AG09309 (cell line): ENCODE data around the gene RCL1.

ENCODE experiments used
- DNase-seq: peaks from one replicate; pipeline ENCODE4 v3.0.0-alpha.2; 2010; ENCODE audit warnings: low read depth
- H3K4me3 ChIP-seq: 2 replicates; pipeline ENCODE4 v1.5.1; 2011; ENCODE audit warnings: mild to moderate bottlenecking, low read depth, low read length, moderate library complexity; ENCODE audit not compliant: control insufficient read depth
- CTCF ChIP-seq: IDR thresholded peaks from 2 replicates; pipeline ENCODE4 v1.5.1; 2011; ENCODE audit warnings: mild to moderate bottlenecking, low read depth, low read length, inconsistent platforms; ENCODE audit not compliant: insufficient read depth, control insufficient read depth; ENCODE audit errors: missing control alignments

Gene RCL1

DNA sequence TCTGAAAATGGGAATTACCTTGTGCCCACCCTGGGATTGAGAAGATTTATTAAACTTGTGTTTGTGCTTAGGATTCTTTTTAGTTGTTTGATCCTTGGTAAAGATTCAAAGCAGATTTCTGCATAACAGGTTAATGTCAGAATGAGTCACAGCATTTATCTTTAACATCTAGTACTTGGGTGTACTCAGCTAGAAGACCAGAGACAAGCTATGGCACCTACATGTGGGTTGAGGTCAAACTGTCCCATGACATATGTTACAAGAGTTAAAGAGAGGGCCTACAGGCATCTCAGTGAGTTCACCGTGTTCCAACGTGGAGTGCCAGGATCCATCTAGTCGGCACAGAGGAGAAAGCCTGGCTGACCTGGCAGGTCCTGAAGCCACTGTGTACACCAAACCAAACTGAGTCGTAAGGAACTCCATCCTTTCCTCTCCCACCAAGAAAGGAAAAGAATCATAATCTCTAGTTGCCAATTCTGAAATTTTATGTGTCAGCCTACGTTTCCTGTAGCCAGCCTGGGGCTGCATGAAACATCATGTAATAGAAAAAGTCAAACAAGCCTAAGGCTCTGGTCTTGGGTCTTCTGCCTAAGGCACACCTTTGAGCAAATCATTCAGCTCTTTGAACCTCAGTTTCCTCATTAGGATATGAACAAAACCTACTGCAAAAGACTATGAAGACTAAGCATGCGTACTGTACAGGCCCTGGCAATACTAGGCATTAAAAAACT lies 73.7 kb downstream of the RCL1 start:
- TF ChIP-seq CTCF, result no peak
- no peak for DNase-seq
- no peak overlapping the region for H3K4me3 ChIP-seq

- no peak for TF ChIP-seq CTCF
- DNase-seq, result no peak
- no peak overlapping the region for H3K4me3 ChIP-seq
These were observed 80.3 kb downstream of the RCL1 start for GRCh38 chr9:4873066-4873465.

GRCh38 chr9:4875559-4875958 lies 82.8 kb downstream of the RCL1 start:
- no peak overlapping the region for H3K4me3 ChIP-seq
- no peak for DNase-seq
- TF ChIP-seq CTCF, result no peak

DNA sequence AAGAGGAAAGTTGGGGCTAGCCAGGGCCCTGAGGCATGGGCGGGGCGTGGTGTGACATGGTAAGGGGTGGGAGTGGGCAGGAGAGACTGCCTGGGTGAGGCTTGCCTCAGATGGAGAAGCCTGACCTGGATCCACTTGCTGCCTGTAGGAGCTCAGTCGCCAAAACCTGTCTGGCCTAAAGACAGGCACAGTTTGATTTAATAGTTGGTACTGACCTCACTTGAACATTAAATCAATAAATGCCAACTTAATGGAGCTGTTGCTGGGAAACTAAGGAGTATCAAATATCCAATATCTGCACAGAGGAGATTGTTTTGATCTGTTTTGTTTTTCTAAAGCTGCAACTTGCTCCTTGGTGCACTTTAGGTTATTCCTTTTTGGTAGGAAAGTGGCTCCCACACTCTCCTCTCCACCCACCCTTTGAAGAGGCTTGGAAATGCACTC lies 86.4 kb downstream of the RCL1 start:
- DNase-seq, result no peak
- TF ChIP-seq CTCF, result no peak
- H3K4me3 ChIP-seq, result no peak overlapping the region

DNA sequence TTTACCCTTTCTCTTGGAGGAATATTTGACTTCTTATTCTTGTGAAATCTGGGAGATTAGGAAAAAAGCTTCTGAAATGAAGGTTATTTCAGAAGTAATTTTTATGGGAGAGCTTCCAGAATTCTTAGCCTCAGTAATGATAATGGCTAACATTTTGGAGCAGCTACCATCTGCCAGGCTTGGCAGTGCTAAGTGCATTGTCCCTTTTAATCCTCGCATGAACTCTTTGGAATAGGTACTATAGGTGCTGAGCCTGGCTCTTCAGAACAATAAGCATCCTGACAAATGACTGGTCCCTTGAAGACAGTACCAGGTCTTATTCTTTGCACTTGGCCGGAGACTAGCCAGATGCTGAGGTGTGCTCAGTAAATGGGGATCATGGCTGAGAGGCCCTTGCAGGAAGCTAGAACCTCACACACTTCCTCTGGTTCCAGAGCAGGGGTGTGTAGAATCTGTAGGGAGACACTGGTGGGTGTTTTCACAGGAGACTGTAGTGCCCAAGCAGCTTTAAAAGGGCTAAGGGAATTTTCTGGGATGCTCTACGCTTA lies 90.7 kb downstream of the RCL1 start:
- TF ChIP-seq CTCF, result no peak
- DNase-seq, result no peak
- H3K4me3 ChIP-seq, result no peak overlapping the region

DNA sequence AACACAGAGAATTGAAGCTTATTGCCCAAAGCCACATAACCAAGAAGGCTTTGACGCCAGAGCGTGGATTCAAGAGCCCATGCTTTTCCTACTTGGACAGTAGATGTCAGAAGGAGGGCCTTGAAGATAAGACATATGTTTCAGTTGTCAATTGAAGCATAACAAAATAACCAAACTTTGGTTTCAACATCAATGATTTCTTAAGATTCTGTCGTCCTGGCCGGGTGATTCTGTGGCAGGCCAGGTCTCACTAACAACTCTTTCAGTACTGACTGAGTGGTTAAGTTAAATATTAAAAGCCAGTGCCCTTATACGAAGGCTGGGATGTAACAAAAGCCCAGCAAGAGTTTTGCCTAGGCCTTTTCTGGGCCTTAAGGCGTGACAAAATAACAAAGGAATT lies 94.0 kb downstream of the RCL1 start:
- DNase-seq, result no peak
- TF ChIP-seq CTCF, result no peak
- no peak overlapping the region for H3K4me3 ChIP-seq
